ENCODE measurements around the gene DOLPP1.
A peak's percentile ranks its signal among the peaks of the same experiment; 100 is the strongest.

DOLPP1 gene

GRCh38 chr9:129138144-129138462 is 57.2 kb downstream of the DOLPP1 start:
- TF ChIP-seq, protein P1, sequence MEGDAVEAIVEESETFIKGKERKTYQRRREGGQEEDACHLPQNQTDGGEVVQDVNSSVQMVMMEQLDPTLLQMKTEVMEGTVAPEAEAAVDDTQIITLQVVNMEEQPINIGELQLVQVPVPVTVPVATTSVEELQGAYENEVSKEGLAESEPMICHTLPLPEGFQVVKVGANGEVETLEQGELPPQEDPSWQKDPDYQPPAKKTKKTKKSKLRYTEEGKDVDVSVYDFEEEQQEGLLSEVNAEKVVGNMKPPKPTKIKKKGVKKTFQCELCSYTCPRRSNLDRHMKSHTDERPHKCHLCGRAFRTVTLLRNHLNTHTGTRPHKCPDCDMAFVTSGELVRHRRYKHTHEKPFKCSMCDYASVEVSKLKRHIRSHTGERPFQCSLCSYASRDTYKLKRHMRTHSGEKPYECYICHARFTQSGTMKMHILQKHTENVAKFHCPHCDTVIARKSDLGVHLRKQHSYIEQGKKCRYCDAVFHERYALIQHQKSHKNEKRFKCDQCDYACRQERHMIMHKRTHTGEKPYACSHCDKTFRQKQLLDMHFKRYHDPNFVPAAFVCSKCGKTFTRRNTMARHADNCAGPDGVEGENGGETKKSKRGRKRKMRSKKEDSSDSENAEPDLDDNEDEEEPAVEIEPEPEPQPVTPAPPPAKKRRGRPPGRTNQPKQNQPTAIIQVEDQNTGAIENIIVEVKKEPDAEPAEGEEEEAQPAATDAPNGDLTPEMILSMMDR (IDR thresholded peaks at IDR 0.05), result no peak

DNA sequence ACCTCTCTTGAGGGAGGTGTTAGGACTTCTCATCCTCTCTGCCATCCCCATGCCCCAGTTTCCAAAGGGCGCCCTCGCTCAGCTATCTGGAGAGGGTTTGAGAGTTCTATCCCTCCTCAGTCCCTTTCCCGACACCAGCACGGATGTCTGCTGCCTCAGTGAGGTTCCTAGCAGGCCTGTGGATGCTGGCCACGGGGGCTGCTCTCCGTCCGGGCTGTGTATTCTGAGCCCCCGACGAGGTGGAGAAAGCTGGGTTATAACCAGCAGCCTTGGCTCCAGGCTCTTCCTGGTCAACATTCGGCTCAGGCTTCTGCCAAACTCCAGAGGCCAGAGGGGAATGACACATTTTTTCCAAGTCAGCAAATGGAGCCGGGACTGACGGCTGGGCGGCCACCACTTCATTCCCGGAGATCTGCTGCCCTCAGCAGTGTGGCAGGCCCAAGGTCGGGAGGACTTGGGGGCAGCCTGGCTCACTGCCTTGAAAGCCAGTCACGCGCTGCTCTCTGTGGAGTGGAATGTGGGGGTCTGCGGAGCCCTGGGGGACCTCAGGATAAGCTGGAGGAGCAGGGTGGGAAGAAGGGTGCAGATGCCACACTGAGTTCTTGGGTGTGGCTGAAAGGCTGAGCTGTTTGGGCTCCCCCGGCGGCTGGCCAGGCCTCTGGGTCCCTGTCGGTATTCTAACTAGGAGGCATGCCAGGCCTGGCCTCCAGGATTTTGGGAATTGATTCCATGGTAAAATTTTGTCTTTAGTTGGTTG is 57.7 kb downstream of the DOLPP1 start:
- TF ChIP-seq, protein P1 (IDR thresholded peaks at IDR 0.05), result no peak

GRCh38 chr9:129139233-129139992 is 58.5 kb downstream of the DOLPP1 start:
- TF ChIP-seq, protein P1 (IDR thresholded peaks at IDR 0.05), result peak; percentile 86

DNA sequence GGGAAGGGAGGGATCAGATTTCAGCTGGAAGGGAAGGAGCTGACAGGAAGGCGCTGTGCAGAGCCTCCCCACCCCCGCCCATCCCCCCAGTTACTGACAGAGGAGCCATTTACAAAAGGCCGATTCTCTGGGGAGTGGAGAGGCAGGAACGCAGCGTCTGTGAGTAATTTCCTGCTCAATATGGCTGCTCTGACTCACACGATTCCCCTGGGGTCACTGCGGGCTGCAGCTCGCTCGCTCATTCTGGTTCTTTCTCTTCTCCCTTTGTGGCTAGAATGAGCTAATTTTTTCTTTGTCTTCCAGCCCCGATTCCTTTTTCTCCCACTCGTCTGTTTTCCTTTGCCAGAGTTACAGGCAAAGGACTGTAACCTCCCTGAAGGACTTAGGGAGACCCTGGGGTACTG is 59.1 kb downstream of the DOLPP1 start:
- TF ChIP-seq, protein P1 (IDR thresholded peaks at IDR 0.05), result no peak
